ELF-1 (cell line): ENCODE data around the gene RNF212.
A peak's percentile ranks its signal among the peaks of the same experiment; 100 is the strongest.

Source experiments
- DNase-seq: peaks from one replicate; pipeline ENCODE4 v3.0.0-alpha.2; 2016; ENCODE audit warnings: low read depth, low spot score

The RNF212 gene

DNA sequence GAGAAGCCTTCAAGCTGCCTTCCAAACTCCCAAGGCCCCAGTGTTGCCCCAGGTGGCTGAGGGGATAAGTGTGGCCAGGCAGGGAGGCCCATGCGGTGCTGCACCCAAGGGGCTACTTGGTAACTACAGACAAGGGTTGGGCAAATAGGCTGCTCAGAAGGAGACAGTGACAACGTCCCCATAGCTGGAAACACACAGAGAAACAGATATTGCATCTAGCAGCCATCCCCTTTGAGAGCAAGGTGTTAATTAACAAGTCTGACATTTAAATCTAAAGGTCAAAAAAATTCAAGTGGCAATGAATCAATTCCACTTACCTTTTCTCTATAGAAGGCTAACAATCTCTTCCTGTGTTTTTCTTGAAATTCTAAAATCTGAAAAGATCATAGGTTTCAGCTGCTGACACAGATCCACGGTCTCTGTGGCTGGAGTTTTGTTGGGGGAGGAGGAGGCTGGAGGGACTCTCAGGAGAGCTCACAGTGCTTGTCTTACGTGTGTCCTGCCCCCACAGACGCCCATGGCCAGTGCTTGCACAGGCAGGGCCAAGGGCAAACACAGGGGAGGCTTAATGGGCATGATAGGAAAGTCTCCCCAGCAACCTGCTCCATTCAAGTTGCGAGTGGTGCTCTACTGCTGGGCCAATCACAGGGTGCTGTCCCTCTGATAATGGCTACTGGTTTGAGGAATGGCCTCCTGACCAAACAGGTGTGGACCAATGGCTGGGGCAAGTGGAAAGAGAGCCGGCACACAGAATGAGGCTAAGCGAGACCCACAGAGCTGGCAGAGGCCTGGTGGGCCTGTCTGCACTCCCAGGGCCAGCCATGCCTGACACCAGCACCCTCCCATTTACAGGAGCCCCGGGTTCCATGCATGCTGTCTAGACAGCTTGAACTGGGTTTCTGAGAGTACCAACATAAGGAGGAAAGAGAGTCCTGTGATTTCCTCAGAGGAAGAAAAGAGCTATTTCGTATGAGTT, 22.6 kb downstream of the RNF212 start:
- no peak for DNase-seq

DNA sequence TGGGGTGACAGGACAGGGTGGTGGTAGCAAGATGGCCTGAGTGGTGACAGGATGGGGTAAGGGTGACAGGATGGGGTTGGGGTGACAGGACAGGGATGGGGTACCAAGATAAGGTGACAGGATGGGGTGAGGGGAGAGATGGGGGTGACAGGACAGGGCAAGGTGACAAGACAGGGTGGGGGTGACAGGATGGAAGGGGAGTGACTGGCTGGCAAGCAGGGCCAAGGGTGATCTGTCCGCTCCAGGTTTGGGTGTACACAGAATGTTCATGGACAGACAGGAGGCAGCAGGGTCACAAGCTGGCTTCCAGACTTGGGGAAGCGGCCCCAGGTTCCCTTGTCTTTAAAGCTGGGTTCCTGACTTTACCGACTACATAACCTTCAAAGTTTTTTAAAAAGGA, 23.3 kb downstream of the RNF212 start:
- DNase-seq: no peak

DNA sequence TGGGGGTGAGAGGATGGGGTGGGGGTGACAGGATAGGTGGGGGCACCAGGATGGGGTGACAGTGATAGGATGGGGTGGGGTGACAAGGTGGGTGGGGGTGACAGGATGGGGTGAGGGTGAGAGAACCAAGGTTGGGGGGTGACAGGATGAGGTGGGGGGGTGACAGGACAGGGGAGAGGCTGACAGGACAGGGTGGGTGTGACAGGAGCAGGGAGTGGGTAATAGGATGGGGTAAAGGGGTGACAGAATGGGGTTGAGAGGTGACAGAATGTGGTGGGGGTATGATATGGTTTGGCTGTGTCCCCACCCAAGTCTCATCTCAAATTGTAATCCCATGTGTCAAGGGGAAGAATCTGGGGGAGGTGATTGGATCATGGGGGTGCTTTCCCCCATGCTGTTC, 26.0 kb downstream of the RNF212 start:
- DNase-seq: no peak

DNA sequence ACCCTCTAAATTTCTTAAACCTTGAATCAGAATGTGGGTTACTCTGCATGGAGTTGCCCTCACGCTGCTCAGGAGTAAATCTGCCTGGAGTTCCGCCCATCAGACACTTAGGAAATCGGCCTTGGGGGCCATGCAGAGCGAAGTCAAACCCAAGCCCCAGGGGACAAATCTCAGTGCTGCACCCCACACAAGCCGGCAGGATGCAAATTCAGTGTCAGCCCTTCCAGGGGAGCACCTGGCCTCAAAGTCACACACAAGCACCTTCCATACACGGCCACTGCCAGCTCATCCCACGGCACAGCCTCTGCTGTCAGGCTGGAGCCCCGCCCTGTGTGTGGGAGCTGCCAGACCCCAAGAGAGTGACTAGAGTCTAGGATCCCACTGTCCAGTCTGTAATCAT, 27.4 kb downstream of the RNF212 start:
- no peak for DNase-seq

DNA sequence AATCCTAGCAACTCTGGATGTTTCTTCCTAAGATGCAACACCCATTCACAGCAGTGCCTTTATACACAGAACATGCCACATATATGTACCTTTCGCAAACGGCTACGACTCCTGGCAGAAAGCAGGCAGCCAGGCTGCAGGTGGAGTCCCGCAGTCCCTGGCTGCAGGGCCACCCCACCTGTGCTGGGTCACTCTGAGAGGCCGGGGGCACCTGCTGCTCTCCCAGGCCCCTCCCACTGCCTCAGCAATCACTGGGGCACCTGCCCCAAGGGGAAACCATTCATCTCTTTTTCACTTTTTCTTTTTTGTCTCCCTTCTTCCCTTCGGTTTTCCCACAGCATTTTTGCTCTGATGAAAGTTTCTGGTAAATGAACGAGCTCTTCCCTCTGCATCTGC, 28.0 kb downstream of the RNF212 start:
- DNase-seq: no peak

DNA sequence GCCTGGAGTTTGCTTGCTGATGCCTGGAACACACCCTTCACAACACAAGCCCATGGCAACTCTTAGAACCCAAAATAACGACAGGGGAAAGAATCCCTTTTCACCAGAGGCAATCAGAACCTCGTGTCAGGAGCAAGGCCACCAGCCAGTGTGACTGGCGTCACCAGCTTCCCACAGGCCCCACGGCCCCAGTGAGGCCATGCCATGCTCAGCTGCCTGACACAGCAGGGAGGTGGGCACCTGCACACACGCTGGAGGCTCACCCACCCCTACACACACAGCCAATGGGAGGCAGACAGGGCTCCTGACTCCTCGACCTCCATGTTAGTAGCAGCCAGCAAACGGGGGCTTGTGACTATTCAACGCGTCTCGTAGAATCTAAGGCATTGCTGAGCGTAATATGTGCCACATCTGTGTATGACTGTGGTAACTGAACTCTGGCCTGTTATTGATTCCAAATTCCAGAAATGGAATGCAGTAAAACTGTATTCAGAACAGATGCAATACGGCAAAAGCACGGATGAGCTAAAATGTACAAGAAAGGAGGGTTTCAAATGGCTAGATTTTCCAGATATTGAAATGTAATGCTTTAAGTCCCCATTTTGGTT, 28.5 kb downstream of the RNF212 start:
- DNase-seq: no peak

DNA sequence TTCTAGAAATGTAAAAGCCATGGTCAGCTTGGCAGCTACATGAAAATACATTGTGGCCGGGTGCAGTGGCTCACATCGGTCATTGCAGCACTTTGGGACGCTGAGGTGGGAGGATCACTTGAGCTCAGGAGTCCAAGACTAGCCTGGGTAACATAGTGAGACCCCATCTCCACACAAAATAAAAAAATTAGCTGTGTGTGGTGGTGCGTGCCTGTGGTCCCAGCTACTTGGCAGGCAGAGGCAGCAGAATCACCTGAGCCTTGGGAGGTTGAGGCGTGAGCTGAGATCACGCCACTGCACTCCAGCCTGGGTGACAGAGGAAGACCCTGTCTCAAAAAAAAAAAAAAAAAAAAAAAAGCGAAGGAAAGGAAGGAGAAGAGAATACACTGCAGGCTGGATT, 29.0 kb downstream of the RNF212 start:
- no peak for DNase-seq

DNA sequence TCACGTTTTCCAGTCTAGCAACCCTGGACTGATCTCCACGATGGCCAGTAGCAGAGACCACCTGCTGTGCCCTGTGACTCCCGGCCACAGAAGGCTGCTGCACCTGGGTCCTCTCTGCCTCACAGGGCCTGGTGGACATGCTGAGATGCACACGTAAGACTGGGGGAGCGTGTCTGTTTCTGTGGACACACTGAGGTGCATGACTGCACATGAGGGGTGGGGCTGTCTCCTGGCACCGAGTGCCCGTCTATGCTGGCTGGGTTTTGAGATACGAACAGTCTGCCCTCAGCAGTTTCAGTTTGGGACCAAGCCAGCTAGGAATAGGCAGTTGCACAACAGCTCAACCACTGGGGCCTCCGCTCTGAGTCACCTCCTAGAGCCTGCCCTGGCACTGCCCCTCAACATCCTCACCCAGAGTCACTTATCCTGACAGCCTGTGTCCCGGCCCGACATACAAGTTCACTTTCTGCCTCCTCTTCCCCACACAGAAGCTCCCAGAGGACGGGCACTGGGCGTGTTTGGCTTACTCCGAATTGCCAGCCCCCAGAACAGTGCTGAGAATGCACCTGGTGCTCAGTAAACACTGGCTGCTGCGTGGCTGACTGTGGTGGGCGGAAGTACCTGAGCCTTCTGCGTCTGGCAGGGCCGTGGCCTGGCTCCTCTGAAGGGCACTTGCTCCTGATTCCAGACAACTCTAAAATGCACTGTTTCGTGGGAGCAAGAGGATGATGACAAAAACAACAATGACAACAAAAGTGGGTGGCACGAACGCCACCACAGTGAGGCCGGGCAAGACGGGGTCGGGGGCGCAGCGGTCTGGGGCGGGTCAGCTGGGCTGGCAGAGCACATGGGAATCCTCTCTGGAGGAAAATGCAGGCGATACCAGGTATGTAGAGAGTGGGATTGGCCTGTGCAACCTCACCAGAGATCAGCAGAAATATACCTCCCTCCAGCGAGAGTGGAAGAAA, 30.9 kb downstream of the RNF212 start:
- DNase-seq: no peak

DNA sequence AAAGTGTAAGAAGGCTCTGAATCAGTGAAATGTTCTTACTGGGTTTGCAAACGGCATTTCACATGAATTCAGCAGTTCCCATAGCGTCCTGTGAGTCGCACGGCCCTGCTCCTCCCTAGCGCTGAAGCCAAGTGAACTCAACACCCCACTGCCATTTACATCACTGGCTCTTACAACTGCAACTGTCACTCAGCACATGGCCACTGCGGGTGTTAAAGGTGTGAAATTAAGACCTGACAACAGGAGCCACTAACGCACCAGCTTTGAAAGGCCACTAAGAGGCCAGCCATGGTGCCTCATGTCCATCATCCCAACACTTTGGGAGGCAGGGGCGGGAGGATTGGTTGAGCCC, 31.7 kb downstream of the RNF212 start:
- DNase-seq: no peak

DNA sequence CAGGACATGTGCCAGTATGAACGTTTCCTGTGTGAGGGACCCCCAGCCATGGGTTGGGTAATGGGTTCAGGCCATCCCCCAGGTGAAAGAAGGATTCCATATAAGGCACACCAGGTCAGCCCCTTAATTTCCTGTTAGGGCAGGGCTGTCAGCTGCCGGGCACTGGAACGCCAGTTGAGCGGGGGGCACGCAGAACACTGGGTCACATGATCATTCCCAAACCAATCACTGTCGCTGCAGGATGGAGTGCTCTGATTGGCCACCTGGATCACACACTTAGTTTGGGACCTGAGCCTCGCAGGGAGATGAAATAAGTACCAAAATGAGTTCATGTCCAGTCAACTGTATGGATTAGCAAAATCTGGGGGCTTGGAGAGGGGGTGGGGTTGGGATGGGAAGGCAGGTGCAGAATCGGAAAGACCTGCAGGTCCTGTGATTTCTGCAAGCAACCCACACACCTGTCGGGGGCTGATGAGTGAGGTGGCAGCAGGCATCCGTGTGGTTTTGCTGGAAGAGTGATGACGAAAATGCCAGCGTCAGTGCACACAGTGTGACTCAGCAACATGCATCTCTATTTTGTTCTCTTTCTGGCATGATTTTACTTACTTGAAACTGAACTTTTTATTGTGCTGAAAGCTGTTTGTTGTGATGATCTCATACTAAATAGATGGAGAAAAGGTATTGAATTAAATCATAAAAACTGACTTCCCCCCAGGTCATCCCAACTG, 32.2 kb downstream of the RNF212 start:
- no peak for DNase-seq

DNA sequence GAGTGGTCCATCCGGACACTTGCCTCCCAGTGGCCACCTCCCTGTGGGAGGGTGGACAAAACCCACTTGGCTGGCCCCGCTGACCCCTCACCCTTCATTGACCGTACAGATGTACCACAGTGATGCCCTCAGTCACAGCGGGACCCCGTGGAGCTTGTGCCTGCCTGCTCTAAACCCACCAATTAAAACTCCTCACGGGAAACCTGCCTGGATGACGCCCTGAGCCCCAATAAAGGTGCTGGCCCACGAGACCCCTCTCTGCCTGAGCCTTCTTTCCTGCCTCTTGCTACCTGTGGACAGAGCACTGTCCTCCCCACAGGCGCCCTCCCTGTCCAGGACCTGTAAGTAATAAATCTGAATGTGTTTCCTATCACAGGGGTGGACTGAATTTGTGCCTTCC, 32.9 kb downstream of the RNF212 start:
- DNase-seq: no peak

DNA sequence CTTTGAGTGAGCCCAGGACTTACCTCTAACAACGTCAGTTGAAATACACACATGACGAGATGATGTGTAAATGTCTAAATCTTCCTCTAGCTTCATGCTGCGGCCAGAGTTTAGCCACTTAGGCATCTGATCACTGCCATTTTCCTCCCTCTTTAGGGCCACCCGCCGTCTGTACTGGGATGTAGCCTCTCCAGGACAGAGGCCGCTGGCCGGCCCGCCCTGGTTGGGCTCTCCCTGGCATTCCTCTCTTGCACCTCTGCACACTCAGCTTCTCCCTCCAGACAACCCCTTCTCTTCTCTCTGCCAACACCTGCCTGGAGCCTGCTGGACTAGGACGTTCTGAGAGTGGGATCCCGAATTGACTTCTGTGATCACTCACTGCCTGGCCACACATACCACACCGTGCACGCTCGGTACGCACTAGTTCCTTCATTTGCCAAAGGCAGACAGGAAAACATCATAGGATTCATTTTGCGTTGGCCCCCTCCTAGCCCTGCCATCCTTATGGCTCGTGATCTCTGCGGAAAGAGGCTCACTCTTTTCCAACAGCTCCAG, 33.6 kb downstream of the RNF212 start:
- DNase-seq: no peak

DNA sequence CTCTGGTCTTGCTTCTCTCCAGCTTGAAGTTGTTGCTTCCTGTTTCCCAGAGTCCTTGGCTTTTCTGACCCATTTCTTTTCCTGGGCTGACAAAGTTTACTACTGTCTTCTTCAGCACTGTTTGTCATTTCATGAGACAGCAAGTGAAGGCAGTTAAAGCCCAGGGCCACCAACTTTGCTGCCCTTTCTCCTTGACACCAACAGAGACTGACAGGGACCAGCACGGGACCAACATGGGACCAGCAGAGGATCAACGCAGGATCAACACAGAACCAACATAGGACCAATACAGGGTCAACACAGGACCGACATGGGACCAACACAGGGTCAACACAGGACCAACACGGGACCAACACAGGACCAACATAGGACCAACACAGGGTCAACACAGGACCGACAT, 34.9 kb downstream of the RNF212 start:
- DNase-seq: no peak

DNA sequence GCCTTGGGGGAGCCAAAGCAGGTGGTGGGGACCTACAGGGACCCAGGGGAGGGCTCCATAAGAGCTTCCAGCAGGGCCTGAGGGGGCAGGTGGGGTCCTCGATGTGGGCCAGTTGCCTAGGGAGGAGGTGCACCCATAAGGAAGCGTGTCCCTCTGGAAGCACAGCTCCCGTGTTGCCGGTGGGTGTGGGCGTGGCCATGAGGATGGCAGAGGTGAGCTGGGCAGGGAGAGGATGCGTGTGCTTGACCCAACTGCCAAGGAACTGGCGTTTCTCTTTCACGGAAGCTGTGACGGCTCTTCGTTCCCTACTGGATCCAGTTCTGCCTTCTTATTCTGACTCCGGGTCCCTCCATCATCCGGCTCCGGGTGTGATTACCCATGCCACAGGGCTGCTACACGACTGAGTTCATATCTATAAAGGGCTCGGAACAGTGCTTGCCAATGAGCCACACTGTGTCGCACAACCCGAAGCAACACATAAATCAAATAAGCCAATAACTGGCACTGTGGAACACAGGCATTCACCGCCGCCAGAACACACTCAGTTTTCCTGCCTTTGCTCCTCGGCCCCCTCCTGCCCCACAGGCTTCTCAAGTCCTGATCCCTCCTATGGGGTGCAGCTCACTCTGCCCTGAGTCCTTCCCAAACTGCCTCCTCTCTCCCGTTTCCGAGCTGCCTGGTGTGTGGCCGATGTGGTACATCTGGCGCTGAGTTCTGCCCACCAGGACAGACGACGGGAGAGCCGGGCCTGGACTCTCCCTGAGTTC, 35.5 kb downstream of the RNF212 start:
- no peak for DNase-seq

DNA sequence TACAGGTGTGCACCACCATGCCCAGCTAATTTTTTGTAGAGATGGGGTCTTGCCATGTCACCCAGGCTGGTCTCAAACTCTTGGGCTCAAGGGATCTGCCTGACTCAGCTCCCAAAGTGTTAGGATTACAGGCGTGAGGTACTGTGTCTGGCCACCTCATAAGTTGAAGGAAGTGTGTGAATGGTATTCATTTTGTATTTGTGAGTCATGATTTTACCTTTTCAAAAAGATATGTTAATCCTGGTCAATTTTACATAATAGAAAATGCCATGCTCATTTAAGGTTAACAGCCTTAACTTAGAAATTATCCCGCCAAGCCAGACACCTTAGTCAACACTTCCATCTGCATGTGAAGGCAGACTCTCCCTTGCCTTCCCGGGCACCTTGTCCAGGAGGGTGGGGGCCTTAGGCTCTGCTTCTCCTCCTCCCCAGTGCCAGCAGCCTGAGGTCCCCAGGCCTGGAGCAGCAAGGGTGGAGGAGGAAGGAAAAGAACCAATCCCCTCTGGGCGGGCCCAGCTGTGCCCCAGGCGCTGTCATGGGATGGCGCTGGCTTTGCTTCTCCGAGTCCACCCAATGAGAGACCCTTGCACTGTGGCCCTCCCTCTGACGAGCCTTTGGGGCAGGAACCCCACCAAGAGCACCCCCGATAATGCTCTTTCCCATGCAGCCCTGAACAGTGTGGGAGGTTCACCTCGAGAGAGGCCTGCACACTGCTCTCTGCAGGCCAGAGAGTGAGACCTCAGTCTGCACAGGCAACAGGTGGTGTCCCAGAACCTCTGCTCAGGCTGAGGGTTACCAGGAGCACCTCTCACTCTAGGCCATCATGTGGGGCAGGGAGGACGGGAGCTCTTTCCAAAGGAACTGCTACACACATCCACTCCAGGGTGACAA, 37.3 kb downstream of the RNF212 start:
- no peak for DNase-seq

DNA sequence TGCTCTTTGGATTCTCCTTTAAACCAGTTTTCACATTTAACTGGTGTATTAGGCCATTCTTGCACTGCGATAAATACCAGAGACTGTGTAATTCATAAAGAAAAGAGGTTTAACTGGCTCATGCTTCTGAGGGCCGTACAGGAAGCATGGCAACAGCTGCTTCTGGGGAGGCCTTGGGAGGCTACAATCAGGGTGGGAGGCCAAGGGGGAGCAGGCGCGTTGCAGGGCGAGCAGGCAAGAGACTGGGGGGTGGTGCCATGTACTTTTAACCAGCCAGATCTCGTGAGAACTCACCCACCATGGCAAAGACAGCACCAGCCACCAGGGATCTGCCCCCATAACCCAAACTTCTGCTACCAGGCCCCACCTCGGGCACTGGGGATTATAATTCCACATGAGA, 38.1 kb downstream of the RNF212 start:
- no peak for DNase-seq

DNA sequence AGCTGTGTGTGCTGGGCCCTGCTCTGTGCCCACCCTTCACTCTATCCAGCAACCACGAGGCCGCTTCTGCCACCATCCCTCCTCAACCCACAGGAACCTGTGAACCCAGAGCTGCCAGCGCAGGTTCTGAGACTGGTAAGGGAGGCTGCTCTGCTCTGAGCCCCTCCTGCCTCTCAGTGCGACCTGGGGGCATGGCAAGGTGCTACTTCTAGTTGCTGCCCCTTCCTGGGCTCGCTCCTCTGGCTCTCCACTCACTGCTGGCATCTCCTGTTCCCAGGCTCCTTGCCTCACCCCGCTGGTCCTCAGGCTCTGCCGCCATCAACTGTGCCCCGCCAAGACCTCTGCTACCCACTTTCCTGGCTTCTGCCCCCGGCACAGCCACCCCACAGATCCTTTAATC, 39.3 kb downstream of the RNF212 start:
- DNase-seq: no peak

DNA sequence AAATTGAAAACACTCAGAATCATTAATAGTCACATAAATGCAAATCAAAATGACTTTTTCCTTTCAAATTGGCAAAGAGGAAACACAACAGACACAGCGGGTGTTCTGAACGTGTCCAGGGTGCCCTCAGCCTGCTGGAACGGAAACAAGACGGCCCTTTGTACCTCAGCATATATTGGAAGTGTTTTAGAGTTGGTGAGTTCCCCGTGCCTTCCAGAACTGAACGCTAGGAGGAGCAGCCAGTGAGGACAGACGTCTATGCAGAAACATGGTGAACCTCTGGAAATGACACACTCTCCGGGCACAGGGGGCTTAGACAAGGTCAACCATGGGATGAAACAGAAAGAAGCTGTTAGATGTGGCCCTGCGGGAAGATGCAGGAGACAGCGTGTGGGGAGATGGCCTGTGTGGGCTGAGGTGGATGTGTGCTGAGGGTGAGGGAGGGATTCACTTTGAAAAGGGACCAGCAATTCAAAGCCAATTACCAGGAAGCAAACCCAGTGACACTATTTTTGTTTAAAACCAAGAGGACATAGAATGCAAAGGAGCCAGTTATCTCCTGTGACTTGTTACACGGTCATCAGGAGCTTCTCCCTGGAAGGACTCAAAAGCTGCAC, 40.4 kb downstream of the RNF212 start:
- DNase-seq: peak; percentile 59

DNA sequence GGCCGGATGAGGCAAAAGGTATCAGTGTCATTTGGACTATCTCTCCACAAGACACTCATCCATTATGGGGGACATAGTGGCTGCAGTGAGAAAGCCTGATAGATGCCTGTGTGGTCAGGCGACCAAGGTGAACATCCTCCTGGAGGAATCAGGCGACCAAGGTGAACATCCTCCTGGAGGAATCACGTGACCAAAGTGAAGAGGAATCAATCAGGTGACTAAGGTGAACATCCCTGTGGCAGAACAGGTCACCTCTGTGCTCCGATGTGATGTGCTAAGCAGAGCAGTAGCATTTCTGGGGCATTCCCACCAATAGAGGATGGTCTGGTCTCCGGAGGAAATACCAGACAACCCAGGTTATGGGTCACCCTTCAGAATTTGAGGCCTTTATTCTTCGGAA, 44.0 kb downstream of the RNF212 start:
- DNase-seq: no peak
